AG04449 (cell line): ENCODE measurements around the gene RPS15.

Source experiments
- CTCF ChIA-PET: fragments of 350-600 bp; formaldehyde crosslinking; extraction: SDS; loops from one replicate; lab custom pipeline; 2021; ENCODE audit warnings: antibody characterized with exemption; lab: Yijun Ruan, JAX
- POLR2A ChIA-PET: fragments of 400-600, 350-600 bp; formaldehyde crosslinking; extraction: SDS; loops from one replicate; lab custom pipeline; 2020; ENCODE audit warnings: antibody characterized with exemption, inconsistent platforms; lab: Yijun Ruan, JAX
- DNase-seq: peaks from one replicate; pipeline ENCODE4 v3.0.0-alpha.2; 2010; ENCODE audit warnings: low read depth, low spot score
- H3K4me3 ChIP-seq: 2 replicates; pipeline ENCODE4 v1.5.1; 2011; ENCODE audit warnings: low read depth, mild to moderate bottlenecking, control low read depth, low read length
- CTCF ChIP-seq: IDR thresholded peaks from one replicate; pipeline ENCODE4 v1.5.1; 2011; ENCODE audit warnings: mild to moderate bottlenecking, moderate library complexity, low read length, control low read depth, inconsistent platforms; ENCODE audit not compliant: insufficient read depth; ENCODE audit errors: missing control alignments

The RPS15 gene

DNA sequence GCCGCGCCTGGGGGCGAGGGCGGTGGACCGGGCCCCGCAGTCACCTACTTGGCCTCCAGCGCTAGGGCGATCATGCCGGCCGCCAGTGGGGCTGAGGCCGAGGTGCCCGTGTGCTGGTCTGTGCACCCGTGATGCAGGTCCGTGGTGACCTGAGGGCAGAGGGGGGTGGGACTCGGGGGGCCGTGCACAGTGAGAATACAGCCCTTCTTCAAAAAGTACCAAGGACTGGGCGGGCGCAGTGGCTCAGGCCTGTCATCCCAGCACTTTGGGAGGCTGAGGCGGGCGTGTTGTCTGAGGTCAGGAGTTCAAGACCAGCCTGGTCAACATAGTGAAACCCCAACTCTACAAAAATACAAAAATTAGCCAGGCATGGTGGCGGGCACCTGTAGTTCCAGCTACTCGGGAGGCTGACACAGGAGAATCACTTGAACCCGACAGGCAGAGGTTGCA, 45.8 kb downstream of the RPS15 start:
- ChIA-PET POLR2A (no interaction called here), CTCF (interaction anchor here (1.3 kb wide), 1 partner anchor 38 kb away, joined by 3 read pairs; no protein-coding TSS in a partner anchor)
- H3K4me3 ChIP-seq: no peak overlapping the region
- TF ChIP-seq CTCF: no peak
- no peak for DNase-seq

DNA sequence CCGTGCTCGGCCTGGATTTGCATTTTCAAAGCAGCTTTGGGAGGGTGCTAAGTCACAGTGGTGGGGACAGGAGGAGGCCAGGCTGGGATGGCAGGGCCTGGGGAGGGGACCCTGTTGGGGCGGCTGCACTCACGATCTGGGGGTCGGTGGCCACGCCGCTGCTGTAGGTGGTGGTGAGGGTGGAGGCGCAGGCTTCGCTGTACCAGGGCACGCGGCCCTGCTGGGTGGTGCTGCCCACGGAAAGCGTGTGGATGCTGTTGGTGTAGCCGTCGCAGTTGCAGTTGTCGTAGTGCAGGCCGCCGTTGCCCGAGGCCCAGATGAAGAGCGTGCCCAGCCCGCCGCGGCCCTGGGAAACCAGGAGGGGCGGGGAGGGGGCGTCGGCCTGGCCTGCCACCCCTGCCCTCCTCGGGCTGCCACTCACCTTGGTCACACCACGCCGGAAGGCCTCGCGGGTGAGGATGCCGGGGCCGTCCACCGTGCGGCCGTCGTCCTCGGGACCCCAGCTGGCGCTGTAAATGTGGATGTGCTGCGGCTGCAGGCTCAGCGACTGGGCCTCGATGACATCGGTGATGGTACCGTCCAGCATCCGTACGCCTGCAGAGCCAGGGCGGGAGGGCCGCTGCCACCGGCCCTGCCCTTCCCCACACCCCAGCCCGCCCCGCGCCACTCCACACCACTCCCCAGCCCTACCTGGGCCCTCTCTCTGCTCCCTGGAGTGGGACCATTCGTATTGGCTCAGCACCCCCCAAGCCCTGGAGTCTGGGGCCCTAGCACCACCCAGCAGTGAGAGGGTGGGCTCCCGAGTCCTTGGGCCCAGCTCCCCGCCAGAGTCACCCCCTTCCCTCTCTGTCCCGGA, 48.8 kb downstream of the RPS15 start:
- DNase-seq: no peak
- POLR2A ChIA-PET: no interaction called here
- CTCF ChIA-PET: no interaction called here
- TF ChIP-seq CTCF: no peak
- no peak overlapping the region for H3K4me3 ChIP-seq

DNA sequence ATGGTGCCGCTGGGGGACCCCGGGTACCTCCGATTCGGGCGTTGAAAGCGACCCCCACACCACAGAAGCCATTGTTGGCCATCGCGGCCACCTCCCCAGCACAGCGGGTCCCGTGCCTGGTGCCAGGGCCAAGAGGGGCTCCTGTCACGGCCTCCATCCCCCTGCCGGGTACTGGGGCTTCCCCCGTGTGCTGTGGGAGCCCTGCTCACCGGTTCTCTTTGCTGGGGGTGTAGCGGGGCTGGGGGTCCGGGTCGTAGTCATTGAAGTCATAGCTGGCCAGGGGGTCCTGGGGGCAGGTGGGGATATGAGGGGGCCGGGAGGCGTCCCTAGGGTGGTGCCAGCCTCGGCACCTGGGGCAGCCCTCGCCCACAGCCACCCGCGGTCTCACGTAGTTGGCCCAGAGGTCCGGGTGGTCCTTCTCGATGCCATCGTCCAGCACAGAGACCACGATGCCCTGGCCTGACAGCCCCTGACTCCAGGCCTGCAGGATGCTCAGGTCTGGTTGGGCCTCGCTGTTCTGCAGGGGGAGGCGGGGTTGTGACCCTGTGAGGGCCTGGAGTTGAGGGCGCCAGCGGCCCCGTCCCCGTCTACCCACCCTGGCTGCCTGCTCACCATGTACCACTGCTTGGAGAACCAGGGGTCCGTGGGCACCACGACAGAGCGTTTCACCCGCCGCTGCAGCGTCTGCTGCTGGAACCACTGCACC, 49.5 kb downstream of the RPS15 start:
- CTCF ChIA-PET: no interaction called here
- no peak for TF ChIP-seq CTCF
- POLR2A ChIA-PET: no interaction called here
- DNase-seq: no peak
- H3K4me3 ChIP-seq: no peak overlapping the region

- ChIA-PET CTCF (no interaction called here), POLR2A (no interaction called here)
- DNase-seq: no peak
- no peak overlapping the region for H3K4me3 ChIP-seq
- no peak for TF ChIP-seq CTCF
Measured at GRCh38 chr19:1488282-1488601, 50.0 kb downstream of the RPS15 start.

GRCh38 chr19:1489463-1490310, 51.5 kb downstream of the RPS15 start:
- ChIA-PET CTCF (interaction anchor here (2.6 kb wide), 1 partner anchor 14 kb away, joined by 9 read pairs; no protein-coding TSS in a partner anchor), POLR2A (no interaction called here)
- TF ChIP-seq CTCF: no peak
- no peak for DNase-seq
- peak overlapping the region; percentile 72 for H3K4me3 ChIP-seq
